Omental fat pad (tissue), 4 donors: ENCODE data around the gene ADAMTS13. TPM values are rescaled to one million over a fixed set of nuclear protein-coding genes. Genes with fewer than 3 reads are reported as not detected.

Source experiments
- ATAC-seq: fragments of 150-250 bp; one replicate; pipeline ENCODE4 v1.9.1; 2016; ENCODE audit warnings: mild to moderate bottlenecking, moderate library complexity; ENCODE audit not compliant: low FRiP score
- DNase-seq: peaks from one replicate; pipeline ENCODE4 v3.0.0-alpha.2; 2019; ENCODE audit warnings: low spot score
- total RNA-seq, 4 donors: library from RNA; depleted of rRNA; stranded (reverse); fragments of >200 nt; gene quantifications; one replicate each; pipeline ENCODE4 v1.1.0, GENCODE V29; 2016
- TF ChIP-seq, protein P1 (sequence below), 3 donors: fragments of 450-650 bp; IDR thresholded peaks; one replicate each; pipeline ENCODE4 v1.5.1; 2016 to 2017; ENCODE audit warnings: antibody characterized with exemption in 3 of 3, mild to moderate bottlenecking in 3 of 3, moderate library complexity in 2 of 3

The ADAMTS13 gene
- total RNA-seq, 4 donors from 2014 or later = 1.1 to 3.0 (median 1.2) TPM

DNA sequence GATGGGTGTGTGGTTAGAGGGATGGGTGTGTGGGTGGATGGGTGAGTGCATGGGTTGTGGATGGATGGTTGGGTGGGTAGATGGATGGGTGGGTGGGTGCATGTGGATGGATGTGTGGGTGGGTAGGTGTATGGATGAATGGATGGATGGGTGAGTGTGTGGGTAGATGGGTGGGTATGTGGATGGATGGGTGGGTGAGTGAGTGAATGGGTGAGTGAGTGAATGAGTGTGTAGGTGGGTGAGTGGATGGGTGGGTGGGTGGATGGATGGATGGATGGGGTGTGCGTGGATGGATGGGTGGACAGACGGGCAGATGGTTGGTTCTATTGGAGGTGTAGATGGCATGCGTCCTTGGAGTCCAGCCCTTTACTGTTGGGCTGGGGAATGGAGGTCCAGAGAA, 28.8 kb upstream of the ADAMTS13 start:
- no peak for ATAC-seq
- no peak for DNase-seq
- TF ChIP-seq, protein P1, sequence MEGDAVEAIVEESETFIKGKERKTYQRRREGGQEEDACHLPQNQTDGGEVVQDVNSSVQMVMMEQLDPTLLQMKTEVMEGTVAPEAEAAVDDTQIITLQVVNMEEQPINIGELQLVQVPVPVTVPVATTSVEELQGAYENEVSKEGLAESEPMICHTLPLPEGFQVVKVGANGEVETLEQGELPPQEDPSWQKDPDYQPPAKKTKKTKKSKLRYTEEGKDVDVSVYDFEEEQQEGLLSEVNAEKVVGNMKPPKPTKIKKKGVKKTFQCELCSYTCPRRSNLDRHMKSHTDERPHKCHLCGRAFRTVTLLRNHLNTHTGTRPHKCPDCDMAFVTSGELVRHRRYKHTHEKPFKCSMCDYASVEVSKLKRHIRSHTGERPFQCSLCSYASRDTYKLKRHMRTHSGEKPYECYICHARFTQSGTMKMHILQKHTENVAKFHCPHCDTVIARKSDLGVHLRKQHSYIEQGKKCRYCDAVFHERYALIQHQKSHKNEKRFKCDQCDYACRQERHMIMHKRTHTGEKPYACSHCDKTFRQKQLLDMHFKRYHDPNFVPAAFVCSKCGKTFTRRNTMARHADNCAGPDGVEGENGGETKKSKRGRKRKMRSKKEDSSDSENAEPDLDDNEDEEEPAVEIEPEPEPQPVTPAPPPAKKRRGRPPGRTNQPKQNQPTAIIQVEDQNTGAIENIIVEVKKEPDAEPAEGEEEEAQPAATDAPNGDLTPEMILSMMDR (IDR thresholded peaks at IDR 0.05) = no peak

DNA sequence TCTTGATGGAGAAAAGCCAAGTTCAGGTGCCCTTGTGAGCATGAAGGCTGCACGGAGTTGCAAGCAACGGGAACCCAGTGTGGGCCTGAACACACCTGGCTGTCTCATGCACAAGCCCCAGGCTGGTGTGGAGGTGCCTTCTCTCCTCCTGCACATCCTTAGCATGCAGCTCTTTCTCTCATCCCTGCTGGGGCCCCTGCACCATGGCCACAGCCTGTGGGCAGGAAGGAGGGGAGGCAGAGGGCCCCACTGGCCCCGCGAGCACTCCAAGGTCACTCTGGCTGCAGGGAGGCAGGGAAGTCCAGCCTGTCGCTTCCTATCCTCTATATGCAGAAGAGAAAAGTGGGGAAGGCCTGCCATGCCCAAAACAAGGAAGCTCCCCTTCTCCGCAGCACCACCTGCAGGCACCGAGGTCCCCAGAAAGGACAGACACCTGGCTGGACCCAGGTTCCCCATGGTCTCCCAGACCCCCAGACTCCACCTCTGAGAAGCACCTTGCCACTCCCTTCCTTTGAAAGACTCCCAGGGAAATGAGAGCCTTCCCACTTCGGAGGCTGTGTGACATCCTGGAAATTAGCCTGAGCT, 27.4 kb upstream of the ADAMTS13 start:
- TF ChIP-seq, protein P1 (IDR thresholded peaks at IDR 0.05) = no peak
- DNase-seq (no peak), ATAC-seq (no peak)

DNA sequence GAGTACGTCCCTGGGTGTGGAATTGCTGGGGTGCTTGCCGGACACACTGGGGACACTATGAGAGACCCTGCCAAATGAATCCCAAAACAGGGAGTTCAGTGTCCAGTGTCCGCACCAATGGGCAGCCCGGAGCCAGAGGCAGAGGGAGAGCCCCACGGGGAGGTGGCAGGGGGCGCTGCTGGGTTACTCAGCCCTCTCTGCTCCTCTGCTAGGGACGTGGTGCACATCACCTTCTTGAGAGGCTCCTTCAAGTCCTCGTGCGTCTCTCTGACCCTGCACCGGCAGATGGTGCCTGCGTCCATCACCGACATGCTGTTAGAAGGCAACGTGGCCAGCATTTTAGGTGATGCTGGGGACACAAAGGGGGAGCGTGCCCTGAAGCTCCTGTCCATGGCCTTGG, 25.2 kb upstream of the ADAMTS13 start:
- TF ChIP-seq, protein P1 (IDR thresholded peaks at IDR 0.05) = no peak
- DNase-seq (no peak), ATAC-seq (no peak)

- ATAC-seq (no peak), DNase-seq (no peak)
- TF ChIP-seq, protein P1 (IDR thresholded peaks at IDR 0.05) = no peak
These were observed 24.8 kb upstream of the ADAMTS13 start for GRCh38 chr9:133397370-133397769.

GRCh38 chr9:133397895-133398294, 24.3 kb upstream of the ADAMTS13 start:
- DNase-seq = no peak
- TF ChIP-seq, protein P1 (IDR thresholded peaks at IDR 0.05) = no peak
- no peak for ATAC-seq

GRCh38 chr9:133400292-133400691, 21.9 kb upstream of the ADAMTS13 start:
- TF ChIP-seq, protein P1 (IDR thresholded peaks at IDR 0.05) = no peak
- ATAC-seq (no peak), DNase-seq (no peak)

- ATAC-seq (no peak), DNase-seq (no peak)
- TF ChIP-seq, protein P1 (IDR thresholded peaks at IDR 0.05) = no peak
These were observed 20.6 kb upstream of the ADAMTS13 start for GRCh38 chr9:133401588-133401987.
